NCI-H2196 treated with DMSO at 0.1 percent for 48 hours (cell line): ENCODE measurements around the gene GRIN3B.

ENCODE experiments used
- DNase-seq: peaks from one replicate; lab custom pipeline; 2025; ENCODE audit not compliant: unreplicated experiment; lab: John Stamatoyannopoulos, UW

Gene GRIN3B

GRCh38 chr19:1041272-1041834 lies 41.1 kb downstream of the GRIN3B start:
- no peak for DNase-seq

- no peak for DNase-seq
Measured at GRCh38 chr19:1041835-1042685, 41.8 kb downstream of the GRIN3B start.

GRCh38 chr19:1042689-1043511 lies 42.7 kb downstream of the GRIN3B start:
- no peak for DNase-seq

- DNase-seq = no peak
Measured at GRCh38 chr19:1045247-1045603, 45.0 kb downstream of the GRIN3B start.

- DNase-seq = no peak
Measured at GRCh38 chr19:1046117-1046626, 46.0 kb downstream of the GRIN3B start.

DNA sequence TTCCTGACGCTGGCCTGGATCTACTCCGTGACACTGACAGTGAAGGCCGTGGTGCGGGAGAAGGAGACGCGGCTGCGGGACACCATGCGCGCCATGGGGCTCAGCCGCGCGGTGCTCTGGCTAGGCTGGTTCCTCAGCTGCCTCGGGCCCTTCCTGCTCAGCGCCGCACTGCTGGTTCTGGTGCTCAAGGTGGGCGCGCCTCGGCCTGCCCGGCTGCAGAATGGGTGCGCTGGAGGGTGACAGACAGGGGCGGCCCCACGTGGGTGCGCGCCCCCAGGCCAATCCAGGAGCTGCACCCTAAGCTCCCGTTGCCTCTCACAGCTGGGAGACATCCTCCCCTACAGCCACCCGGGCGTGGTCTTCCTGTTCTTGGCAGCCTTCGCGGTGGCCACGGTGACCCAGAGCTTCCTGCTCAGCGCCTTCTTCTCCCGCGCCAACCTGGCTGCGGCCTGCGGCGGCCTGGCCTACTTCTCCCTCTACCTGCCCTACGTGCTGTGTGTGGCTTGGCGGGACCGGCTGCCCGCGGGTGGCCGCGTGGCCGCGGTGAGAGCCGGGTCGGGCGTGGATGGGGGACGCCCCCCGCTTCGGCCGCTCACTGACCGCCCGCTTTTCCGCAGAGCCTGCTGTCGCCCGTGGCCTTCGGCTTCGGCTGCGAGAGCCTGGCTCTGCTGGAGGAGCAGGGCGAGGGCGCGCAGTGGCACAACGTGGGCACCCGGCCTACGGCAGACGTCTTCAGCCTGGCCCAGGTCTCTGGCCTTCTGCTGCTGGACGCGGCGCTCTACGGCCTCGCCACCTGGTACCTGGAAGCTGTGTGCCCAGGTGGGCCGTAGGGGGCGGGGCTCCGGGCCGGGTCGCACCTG lies 46.8 kb downstream of the GRIN3B start:
- no peak for DNase-seq

- DNase-seq = no peak
Measured at GRCh38 chr19:1047696-1048147, 47.5 kb downstream of the GRIN3B start.

- DNase-seq = no peak
Measured at GRCh38 chr19:1049106-1049505, 48.9 kb downstream of the GRIN3B start.

GRCh38 chr19:1049800-1050199 lies 49.6 kb downstream of the GRIN3B start:
- DNase-seq = no peak

DNA sequence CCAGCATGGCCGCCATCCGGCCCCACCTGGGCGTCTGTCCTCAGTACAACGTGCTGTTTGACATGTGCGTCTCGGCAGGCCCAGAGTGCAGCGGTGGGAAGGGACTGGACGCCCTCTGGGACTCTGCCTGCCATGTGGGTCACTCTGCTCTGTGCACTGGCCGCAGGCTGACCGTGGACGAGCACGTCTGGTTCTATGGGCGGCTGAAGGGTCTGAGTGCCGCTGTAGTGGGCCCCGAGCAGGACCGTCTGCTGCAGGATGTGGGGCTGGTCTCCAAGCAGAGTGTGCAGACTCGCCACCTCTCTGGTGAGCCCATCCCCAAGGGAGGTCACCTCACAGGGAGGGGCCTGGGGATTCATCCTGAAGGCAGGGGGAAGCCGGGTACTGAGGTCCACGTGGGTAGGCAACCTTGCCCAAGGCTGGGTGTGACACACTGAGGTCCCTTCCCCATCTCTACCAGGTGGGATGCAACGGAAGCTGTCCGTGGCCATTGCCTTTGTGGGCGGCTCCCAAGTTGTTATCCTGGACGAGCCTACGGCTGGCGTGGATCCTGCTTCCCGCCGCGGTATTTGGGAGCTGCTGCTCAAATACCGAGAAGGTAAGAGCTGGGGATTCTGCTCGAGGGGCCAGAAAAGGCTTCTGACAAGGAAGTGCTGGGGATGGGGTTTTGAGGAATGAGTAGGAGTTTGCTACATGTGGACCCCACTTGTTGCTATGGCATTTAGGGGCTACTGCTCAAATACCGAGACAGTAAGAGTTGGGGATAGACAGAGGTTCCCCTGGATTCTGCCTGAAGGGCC lies 51.0 kb downstream of the GRIN3B start:
- DNase-seq = no peak

DNA sequence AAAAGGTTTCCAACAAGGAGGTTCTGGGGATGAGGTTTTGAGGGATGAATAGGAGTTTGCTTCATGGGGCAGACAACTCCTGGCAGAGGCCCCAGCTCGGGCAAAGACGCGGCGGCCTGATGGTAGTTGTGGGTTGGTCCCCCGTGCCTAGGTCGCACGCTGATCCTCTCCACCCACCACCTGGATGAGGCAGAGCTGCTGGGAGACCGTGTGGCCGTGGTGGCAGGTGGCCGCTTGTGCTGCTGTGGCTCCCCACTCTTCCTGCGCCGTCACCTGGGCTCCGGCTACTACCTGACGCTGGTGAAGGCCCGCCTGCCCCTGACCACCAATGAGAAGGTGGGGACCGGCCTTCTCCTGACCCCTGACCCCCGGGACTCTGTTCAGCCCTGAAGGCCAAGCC lies 51.6 kb downstream of the GRIN3B start:
- no peak for DNase-seq

DNA sequence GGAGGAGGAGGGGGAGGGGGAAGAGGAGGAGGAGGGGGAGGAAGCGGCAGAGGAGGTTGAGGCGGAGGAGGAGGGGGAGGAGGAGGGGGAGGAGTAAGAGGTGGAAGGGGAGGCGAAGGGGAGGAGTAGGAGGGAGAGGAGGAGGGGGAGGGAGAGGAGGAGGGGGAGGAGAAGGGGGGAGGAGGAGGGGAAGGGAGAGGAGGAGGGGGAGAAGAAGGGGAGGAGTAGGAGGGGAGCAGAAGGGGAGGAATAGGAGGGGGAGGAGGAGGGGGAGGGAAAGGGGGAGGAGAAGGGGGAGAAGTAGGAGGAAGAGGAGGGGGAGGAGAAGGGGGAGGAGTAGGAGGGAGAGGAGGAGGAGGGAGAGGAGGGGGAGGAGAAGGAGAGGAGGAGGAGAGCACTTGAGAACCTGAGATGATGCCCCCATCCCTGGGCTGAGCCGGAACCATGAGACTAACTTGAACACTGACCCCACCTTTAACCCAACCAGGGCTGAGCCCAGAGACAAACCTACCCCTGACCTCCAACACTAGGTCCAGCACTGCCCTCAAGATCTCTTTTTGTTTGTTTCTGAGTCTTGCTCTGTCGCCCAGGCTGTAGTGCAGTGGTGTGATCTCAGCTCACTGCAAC lies 52.2 kb downstream of the GRIN3B start:
- DNase-seq = no peak

- no peak for DNase-seq
Measured at GRCh38 chr19:1053176-1054101, 53.2 kb downstream of the GRIN3B start.

DNA sequence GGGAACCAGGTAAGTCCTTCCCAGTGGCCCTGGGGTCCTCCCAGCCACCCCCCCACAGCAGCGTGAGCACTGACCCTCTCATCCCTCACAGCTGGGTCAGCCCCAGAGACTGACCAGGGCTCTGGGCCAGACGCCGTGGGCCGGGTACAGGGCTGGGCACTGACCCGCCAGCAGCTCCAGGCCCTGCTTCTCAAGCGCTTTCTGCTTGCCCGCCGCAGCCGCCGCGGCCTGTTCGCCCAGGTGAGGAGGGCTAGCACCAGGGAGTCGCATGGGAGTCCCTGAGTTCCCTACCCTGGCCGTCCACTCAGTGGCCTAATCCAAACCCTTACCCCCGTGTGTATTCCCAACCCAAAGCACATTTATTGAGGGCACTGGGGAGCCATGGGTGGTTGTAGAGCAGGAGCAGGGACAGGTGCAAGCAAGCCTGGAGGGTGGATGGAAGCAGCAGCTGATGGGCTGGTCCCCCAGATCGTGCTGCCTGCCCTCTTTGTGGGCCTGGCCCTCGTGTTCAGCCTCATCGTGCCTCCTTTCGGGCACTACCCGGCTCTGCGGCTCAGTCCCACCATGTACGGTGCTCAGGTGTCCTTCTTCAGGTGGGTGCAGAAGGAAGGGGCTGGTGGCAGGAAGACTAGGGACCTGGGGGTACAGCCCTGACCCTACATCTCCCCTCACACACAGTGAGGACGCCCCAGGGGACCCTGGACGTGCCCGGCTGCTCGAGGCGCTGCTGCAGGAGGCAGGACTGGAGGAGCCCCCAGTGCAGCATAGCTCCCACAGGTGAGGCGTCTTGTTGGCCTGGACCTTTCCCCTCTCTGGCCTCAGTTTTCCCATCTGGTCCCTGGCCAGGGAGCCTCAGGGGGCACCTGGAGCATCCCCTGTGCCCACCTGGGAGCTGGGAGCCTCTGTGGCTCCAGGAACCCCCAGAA lies 54.1 kb downstream of the GRIN3B start:
- no peak for DNase-seq

DNA sequence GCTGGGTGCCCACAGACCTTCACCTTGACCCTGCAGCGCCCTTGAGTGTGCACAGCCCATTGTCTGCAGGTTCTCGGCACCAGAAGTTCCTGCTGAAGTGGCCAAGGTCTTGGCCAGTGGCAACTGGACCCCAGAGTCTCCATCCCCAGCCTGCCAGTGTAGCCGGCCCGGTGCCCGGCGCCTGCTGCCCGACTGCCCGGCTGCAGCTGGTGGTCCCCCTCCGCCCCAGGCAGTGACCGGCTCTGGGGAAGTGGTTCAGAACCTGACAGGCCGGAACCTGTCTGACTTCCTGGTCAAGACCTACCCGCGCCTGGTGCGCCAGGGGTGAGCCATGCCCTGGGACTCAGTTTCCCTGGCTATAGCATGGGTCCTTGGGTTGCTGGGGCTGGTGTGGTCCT lies 54.8 kb downstream of the GRIN3B start:
- no peak for DNase-seq

DNA sequence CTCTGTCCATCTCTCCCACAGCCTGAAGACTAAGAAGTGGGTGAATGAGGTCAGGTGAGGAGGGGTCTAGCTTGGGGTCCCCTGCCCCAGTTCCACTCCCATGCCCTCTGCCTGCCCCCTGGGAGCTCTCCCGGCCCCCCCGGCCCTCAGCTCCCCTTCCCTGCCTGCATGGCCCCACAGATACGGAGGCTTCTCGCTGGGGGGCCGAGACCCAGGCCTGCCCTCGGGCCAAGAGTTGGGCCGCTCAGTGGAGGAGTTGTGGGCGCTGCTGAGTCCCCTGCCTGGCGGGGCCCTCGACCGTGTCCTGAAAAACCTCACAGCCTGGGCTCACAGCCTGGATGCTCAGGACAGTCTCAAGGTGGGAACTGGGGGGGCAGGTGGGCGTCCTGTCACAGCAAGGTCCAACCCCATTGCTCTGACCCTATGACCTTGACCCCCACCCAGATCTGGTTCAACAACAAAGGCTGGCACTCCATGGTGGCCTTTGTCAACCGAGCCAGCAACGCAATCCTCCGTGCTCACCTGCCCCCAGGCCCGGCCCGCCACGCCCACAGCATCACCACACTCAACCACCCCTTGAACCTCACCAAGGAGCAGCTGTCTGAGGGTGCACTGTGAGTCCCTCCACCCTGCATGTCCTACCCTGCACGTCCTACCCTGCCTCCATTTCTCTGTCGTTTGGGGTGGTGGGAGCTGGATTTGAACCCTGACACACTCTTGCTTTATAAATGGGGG lies 55.8 kb downstream of the GRIN3B start:
- no peak for DNase-seq
